Effector memory CD4-positive, alpha-beta T cell (primary cell): ENCODE results near the gene PCTP.

Experiments used
- DNase-seq, 3 donors: peaks; one replicate each; pipeline ENCODE4 v3.0.0-alpha.2; 2020
- H3K27ac ChIP-seq: 2 replicates; pipeline ENCODE4 v1.7.0; 2013; ENCODE audit warnings: mild to moderate bottlenecking, low read length, moderate library complexity; ENCODE audit not compliant: insufficient read depth, poor library complexity, severe bottlenecking
- H3K27me3 ChIP-seq: replicated peaks from 2 replicates; pipeline ENCODE4 v1.7.0; 2013; ENCODE audit warnings: mild to moderate bottlenecking, low read length; ENCODE audit not compliant: insufficient read depth, control insufficient read depth, poor library complexity, severe bottlenecking
- H3K36me3 ChIP-seq: 2 replicates; pipeline ENCODE4 v1.7.0; 2013; ENCODE audit warnings: mild to moderate bottlenecking, low read length, moderate library complexity; ENCODE audit not compliant: control insufficient read depth, insufficient read depth
- H3K4me1 ChIP-seq: 2 replicates; pipeline ENCODE4 v1.7.0; 2013; ENCODE audit warnings: low read length, mild to moderate bottlenecking; ENCODE audit not compliant: control insufficient read depth, insufficient read depth, poor library complexity, severe bottlenecking
- H3K4me3 ChIP-seq: 2 replicates; pipeline ENCODE4 v1.7.0; 2013; ENCODE audit warnings: low read length, low read depth, mild to moderate bottlenecking; ENCODE audit not compliant: insufficient read depth, poor library complexity, severe bottlenecking
- H3K9me3 ChIP-seq: 2 replicates; pipeline ENCODE4 v1.7.0; 2013; ENCODE audit warnings: mild to moderate bottlenecking, low read length, moderate library complexity; ENCODE audit not compliant: control insufficient read depth

Gene PCTP

GRCh38 chr17:55756689-55757088 is 5.8 kb downstream of the PCTP start:
- no peak overlapping the region for H3K4me3 ChIP-seq
- H3K27me3 ChIP-seq = no peaks in the 10 kb centered on the region
- H3K27ac ChIP-seq = no peak overlapping the region
- peaks cover 2% of the 10 kb centered on the region for H3K4me1 ChIP-seq
- H3K9me3 ChIP-seq = no peaks in the 10 kb centered on the region
- DNase-seq = no peak
- no peaks in the 10 kb centered on the region for H3K36me3 ChIP-seq

DNA sequence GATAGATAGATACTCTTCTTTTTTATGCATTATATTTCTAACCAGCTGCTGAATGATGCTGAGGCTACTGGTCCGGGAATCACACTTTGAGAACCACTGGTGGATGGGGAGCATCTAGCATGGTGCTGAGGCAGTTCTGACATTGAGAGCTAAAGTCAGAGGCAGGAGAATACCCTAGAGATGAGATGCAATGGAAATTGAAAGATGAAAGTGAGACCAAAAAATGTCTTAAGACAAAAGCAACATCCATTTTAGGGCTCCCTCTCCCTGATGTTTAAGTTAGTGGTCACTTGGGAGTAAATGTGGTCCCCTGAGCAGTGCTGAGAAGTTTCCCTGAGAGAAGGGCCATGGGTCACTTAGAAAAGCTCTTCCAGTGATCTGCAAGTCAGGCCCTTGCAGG is 6.8 kb downstream of the PCTP start:
- no peaks in the 10 kb centered on the region for H3K36me3 ChIP-seq
- no peak overlapping the region for H3K4me3 ChIP-seq
- no peaks in the 10 kb centered on the region for H3K4me1 ChIP-seq
- H3K27me3 ChIP-seq = no peaks in the 10 kb centered on the region
- H3K27ac ChIP-seq = no peak overlapping the region
- H3K9me3 ChIP-seq = no peaks in the 10 kb centered on the region
- DNase-seq = no peak

DNA sequence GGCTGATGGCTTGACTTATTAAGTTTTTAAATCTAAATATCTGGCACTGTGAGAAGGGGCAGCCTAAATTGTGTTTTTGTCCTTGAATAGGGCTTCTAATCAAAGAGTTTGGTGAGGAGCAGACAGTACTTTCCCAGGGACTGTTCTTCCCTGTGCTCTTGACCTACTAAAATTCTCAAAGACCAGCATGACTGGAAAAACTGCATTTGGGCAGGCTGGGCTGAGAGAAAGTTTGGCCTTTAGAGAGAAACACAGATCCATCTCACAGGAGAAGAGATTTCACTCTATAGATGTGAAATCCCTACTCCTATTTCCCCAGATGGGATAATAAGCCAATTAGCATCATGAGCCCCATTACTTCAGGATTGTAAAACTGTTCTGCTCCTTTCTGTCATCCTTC is 7.3 kb downstream of the PCTP start:
- no peak for DNase-seq
- no peaks in the 10 kb centered on the region for H3K9me3 ChIP-seq
- H3K27me3 ChIP-seq = no peaks in the 10 kb centered on the region
- H3K27ac ChIP-seq = no peak overlapping the region
- H3K4me1 ChIP-seq = no peaks in the 10 kb centered on the region
- no peaks in the 10 kb centered on the region for H3K36me3 ChIP-seq
- H3K4me3 ChIP-seq = no peak overlapping the region

DNA sequence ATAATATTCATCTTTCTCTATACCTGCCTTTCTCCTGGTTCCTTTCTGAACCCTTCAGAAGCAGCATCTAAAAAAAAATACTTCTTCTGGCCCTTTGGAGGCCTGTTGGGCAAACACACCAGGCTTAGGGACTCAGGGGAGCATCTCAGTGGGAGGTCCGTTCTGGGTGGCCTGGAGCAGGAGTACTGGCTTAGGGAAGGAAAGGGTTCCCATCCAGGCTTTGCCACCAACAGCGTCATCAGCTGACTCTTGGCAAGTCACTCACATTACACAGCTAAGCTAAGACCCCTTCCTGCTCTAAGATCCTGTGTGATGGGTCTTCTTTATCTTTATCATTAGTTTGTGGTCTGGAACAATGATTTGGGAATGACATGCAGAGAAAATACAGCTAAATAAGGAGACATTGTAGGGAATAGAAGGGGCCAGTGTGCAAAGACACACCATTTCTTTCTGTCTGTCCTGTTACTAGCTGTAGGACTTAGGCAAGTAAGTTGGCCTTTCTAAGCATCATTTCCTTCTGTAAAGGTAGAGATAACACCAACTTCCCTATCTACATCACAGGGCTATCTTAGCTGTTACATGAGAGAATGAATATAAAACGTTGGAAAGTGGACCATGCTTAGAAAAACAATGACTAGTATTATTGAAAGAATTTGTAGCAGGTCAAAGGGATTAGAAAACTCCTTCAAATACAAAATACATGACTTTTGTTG is 9.9 kb downstream of the PCTP start:
- no peaks in the 10 kb centered on the region for H3K36me3 ChIP-seq
- no peak overlapping the region for H3K27ac ChIP-seq
- no peak for DNase-seq
- H3K9me3 ChIP-seq = no peaks in the 10 kb centered on the region
- H3K4me1 ChIP-seq = no peaks in the 10 kb centered on the region
- H3K4me3 ChIP-seq = no peak overlapping the region
- no peaks in the 10 kb centered on the region for H3K27me3 ChIP-seq

GRCh38 chr17:55762086-55762858 is 11.4 kb downstream of the PCTP start:
- H3K27me3 ChIP-seq = no peaks in the 10 kb centered on the region
- no peak for DNase-seq
- no peaks in the 10 kb centered on the region for H3K36me3 ChIP-seq
- no peak overlapping the region for H3K4me3 ChIP-seq
- H3K27ac ChIP-seq = no peak overlapping the region
- no peaks in the 10 kb centered on the region for H3K4me1 ChIP-seq
- H3K9me3 ChIP-seq = no peaks in the 10 kb centered on the region

GRCh38 chr17:55763856-55764255 is 13.0 kb downstream of the PCTP start:
- Histone ChIP-seq H3K27ac (no peak overlapping the region), H3K36me3 (no peaks in the 10 kb centered on the region), H3K4me1 (no peaks in the 10 kb centered on the region), H3K27me3 (no peaks in the 10 kb centered on the region), H3K4me3 (no peak overlapping the region), H3K9me3 (no peaks in the 10 kb centered on the region)
- DNase-seq = no peak

- H3K27ac ChIP-seq = no peak overlapping the region
- DNase-seq = no peak
Observed at GRCh38 chr17:55764610-55765009, 13.8 kb downstream of the PCTP start.

DNA sequence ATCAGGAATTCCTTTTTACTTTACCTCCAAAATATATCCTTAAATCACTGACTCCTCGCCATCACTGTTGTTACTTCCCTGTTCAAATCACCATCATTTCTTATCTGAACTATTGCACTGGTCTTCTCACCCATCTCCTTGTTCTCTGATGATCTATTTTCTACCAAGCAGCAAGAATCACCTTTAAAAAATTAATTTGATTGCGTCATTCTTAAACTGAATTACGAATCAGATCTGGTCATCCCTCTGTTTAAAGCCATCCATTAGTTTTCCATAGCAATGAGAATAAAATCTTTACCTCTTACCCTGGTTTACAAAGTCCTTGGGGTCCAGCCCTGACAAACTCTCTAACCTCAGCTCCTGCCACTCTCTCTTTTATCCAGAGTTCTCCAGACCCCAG is 14.6 kb downstream of the PCTP start:
- no peak overlapping the region for H3K4me3 ChIP-seq
- H3K27ac ChIP-seq = no peak overlapping the region
- H3K4me1 ChIP-seq = no peaks in the 10 kb centered on the region
- no peaks in the 10 kb centered on the region for H3K9me3 ChIP-seq
- no peaks in the 10 kb centered on the region for H3K27me3 ChIP-seq
- no peaks in the 10 kb centered on the region for H3K36me3 ChIP-seq
- DNase-seq = no peak

More at GRCh38 chr17:55764610-55765009, 13.8 kb downstream of the PCTP start:
- H3K4me3 ChIP-seq = no peak overlapping the region
- H3K9me3 ChIP-seq = no peaks in the 10 kb centered on the region
- no peaks in the 10 kb centered on the region for H3K4me1 ChIP-seq
- no peaks in the 10 kb centered on the region for H3K27me3 ChIP-seq
- H3K36me3 ChIP-seq = no peaks in the 10 kb centered on the region

- H3K4me3 ChIP-seq = no peak overlapping the region
- H3K27me3 ChIP-seq = no peaks in the 10 kb centered on the region
- H3K4me1 ChIP-seq = no peaks in the 10 kb centered on the region
- no peaks in the 10 kb centered on the region for H3K9me3 ChIP-seq
- H3K27ac ChIP-seq = no peak overlapping the region
- DNase-seq = no peak
- no peaks in the 10 kb centered on the region for H3K36me3 ChIP-seq
Observed at GRCh38 chr17:55768936-55769624, 18.2 kb downstream of the PCTP start.

- H3K4me3 ChIP-seq = no peak overlapping the region
- no peaks in the 10 kb centered on the region for H3K4me1 ChIP-seq
- no peak for DNase-seq
- no peaks in the 10 kb centered on the region for H3K36me3 ChIP-seq
- H3K9me3 ChIP-seq = no peaks in the 10 kb centered on the region
- no peaks in the 10 kb centered on the region for H3K27me3 ChIP-seq
- no peak overlapping the region for H3K27ac ChIP-seq
Observed at GRCh38 chr17:55769625-55770000, 18.8 kb downstream of the PCTP start.
